Left hindlimb (tissue), 1 donor: ENCODE data around the gene DUSP22.

Source experiments
- DNase-seq: peaks from one replicate; pipeline ENCODE4 v3.0.0-alpha.2; 2018

Gene DUSP22

DNA sequence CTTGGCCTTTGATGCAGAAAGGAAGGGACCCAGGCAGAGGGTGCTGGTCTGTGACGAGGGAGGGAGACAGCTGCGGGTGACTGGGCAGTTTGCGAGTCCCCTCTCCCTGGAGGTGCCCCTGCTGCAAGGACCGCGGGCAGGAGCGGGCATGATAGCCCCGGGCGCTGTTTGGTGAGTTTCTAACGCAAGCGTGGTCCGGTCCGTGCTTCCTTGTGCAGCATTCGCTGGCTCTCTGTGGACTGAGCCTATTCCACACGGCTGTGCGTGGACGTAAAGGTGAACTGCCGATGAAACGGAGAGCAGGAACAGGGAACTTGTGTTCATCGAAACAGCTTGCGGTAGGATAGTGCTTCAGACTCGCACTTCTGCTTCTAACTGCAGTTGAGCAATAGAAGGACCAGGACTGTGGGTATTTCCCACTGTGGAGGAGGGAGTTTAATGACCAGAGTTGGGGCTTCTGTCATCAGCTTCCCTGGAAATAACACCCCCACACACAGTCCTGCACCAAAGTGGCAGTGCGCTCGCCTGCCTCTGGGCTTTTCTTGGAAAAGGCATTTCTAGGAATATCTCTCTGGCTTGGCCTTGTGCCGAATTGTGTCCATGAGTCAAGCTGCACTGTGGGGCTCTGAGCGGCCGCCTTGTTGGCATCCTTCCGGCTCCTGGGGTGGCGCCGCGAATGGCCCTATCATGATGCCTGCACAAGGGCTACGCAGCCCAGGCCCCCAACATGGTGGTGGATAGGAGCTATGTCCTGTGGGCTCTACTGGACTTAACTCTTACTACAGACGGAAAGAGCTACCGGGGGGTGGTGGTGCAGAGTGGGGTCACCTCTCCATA is 48.9 kb downstream of the DUSP22 start:
- no peak for DNase-seq

DNA sequence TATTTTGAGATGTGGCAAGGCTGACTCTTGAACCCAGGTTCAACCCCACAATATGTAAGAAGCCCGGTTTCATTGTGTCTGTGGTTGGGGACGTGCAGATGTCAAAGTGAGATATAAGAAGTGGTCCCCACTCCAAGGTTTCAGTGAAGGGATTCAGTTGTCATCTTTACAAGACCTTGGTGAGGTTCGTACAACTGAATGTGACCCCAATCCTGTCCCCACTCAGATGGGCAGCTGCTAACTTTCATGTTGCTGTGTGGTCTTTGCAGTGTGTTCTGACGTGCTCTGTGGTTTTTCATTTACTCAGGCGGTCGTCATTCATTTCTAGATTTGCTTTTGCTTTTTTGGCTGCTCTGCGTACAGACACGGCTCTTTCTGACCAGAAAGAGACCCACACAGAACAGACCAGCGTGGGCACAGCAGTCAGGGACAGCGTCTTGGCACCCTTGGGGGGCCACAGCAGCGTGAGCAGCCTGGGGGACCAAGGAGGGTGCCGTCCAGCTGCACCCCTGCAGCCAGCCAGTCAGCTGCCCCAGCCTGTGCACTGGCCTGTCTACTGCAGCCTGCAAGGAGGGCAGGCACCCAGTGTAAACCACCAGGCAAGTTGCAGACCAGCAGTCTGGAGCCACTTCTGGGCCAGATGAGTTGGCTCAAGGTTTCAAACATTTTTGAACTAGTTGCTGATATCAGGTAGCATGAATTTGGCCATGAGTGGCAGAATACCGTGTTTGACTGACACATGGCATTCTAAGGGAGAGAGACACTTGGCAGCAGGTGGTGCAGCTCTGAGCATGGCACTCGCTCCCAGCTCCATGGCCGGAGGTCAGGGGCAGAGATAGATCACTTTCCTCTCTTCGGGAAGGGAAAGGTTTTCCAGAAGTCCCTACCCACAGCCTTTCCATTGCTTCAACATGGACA is 49.9 kb downstream of the DUSP22 start:
- DNase-seq = no peak

DNA sequence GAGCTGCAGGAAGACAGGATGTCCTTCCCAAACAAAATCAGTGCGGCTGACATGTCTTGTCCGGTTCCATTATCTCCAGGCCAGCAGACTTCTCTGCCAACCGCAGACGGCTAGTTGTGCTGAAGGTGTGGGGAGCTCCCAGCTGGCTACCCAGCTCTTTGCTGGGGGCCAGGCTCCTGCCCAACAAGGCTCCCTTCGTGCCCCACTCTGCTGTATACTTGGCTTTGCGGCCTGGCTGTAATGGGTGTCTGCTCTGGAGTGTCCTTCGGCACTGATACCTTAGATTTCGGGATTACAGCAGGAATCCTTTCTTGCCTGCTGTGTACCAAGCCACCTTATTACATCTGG is 50.5 kb downstream of the DUSP22 start:
- DNase-seq = no peak

- no peak for DNase-seq
Observed at GRCh38 chr6:343226-343935, 51.1 kb downstream of the DUSP22 start.

DNA sequence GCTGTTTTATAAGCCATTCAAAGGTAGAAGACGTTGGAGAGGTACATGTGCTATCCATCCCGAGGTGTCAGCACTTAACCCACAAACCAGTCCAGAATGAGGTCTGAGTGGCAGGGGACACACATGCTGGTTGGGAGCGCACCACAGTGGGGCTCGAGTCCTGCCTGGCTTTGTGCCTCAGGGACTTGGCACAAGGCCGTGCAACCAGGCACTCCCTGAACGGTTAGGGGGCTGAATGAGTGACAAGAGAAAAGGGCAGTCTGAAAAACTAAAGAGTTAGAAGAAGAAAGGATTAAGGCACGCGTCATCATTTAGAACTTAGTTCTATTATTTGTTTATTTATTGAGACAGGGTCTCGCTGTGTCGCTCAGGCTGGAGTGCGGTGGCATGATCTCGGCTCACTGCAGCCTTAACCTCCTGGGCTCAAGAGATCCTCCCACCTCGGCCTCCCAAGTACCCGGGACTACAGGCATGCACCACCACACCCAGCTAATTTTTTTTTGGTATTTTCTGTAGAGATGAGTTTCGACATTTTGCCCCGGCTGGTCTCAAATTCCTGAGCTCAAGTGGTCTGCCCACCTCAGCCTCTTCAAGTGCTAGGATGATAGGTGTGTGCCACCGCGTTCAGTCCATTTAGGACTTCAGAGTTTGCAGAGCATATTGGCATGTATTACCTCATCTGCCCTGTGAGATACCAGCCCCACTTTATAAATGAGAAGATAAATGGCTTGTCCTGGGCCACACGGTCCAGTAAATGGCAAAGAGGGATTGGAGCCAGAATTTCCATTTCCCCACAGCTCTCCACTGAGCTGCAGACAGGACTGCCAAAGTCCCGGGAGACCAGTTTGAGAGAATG is 51.9 kb downstream of the DUSP22 start:
- DNase-seq = no peak

- no peak for DNase-seq
Observed at GRCh38 chr6:344816-345340, 52.6 kb downstream of the DUSP22 start.

DNA sequence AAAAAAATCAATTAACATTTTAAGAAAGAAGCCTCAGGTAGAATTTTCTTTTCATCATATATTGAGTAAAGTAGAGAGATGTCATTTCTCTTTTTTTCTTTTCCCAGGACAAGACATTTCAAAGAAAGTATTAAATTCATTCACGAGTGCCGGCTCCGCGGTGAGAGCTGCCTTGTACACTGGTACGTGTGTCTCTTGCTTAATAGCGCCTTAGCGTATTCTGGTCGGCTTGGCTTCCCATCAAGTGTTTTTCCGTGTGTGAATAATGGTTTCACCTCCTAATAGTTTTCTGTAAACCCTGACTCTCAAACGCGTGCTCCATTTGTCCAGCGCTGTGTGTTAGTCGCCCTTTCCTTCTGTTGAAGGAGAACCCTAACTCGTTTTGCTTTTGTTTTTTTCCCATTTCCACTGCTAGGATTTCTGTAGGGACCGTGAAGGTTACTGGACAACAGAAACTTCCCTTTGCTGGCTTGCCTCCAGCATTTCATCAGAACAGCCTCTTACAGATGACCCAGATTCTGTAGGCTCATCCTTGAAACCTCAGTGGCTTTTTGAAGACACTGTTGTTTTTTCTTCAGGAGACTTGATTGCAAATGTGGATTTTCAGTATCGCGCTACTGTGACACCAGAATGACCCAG is 53.6 kb downstream of the DUSP22 start:
- DNase-seq = no peak

GRCh38 chr6:346386-347030 is 54.2 kb downstream of the DUSP22 start:
- no peak for DNase-seq

GRCh38 chr6:347232-347631 is 54.9 kb downstream of the DUSP22 start:
- no peak for DNase-seq

DNA sequence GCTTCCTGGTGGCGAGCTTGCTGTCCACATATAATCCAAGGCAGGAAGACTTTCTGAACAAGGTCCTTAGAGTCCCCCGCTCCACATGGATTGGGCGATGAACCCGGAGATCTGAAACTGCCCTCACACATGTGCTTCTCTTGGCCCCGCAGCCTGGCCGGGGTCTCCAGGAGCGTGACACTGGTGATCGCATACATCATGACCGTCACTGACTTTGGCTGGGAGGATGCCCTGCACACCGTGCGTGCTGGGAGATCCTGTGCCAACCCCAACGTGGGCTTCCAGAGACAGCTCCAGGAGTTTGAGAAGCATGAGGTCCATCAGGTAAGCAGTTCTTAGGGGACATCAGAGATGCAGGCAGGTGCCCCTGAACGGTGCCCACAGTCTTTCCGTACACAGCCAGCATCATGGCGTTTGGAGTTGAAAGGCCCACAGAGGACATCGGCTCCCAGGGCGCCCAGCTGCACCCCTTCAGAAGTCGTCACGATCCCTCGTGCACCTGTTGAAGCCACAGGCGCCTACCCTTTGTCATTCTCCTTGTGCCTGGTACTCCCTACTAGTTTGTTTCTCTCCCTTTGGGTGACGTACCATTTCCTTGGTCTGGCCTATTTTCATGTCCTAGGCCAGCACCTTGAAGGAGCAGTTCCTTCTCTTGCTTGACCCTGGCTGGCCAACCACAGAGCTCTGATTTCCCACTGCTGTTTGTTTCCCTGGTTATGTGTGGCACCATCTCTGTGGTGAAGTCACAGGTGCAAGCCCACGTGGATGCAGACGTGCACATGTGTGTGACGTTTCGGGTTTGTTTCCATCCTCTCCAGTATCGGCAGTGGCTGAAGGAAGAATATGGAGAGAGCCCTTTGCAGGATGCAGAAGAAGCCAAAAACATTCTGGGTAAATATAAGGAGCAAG is 55.9 kb downstream of the DUSP22 start:
- no peak for DNase-seq

DNA sequence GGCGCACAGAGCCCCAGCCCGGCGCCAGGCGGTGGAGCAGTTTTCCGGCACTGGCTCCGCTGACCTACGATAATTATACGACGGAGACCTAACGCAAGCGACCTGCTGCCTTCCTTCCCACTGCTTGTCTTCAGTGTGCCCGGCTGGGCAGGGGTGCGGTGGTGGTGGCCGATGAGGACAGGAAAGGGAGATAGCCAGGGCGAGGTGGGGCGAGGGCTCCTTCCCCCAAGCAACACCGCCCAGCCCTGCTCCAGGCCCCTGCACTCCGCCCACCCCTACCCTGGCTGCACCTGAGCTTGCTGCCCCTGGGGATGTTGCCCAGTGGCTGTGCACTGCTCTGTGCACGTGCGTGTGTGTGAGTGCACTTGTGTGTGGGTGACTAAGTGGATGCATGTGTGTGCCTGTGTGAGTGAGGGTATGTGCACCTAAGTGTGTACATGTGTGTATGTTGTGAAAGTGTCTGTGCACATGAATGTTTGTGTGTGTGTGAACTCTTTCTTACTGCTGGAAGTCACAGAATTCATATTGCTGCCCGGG is 56.6 kb downstream of the DUSP22 start:
- no peak for DNase-seq

GRCh38 chr6:349491-349921 is 57.2 kb downstream of the DUSP22 start:
- DNase-seq = no peak

GRCh38 chr6:350371-350770 is 58.1 kb downstream of the DUSP22 start:
- DNase-seq = no peak

DNA sequence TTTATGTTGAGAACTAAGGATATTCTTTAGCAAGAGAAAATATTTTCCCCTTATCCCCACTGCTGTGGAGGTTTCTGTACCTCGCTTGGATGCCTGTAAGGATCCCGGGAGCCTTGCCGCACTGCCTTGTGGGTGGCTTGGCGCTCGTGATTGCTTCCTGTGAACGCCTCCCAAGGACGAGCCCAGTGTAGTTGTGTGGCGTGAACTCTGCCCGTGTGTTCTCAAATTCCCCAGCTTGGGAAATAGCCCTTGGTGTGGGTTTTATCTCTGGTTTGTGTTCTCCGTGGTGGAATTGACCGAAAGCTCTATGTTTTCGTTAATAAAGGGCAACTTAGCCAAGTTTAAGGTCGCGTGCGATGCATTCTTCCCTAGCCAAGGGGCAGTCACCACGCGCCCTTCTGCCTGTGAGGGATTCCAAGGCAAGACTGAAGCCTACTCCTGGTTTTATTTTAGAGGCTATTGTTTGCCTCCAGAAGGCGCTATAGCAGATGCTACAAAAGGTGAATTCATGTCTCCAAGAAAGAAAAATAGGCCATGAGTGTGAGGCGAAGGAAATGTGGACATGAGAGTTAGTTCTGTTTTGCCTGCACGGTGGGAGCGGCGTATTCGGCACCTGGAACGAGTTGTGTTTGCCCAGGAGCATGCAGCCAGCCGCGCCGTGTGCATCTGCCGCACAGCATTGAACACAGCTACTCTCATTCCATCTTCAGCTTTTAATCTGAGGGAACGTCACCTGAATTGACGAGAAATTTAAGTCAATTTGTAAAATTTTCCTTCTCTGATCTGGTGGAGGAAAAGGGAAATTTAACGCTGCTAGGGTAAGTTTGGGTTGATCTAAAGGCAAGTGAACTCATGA is 59.0 kb downstream of the DUSP22 start:
- no peak for DNase-seq

DNA sequence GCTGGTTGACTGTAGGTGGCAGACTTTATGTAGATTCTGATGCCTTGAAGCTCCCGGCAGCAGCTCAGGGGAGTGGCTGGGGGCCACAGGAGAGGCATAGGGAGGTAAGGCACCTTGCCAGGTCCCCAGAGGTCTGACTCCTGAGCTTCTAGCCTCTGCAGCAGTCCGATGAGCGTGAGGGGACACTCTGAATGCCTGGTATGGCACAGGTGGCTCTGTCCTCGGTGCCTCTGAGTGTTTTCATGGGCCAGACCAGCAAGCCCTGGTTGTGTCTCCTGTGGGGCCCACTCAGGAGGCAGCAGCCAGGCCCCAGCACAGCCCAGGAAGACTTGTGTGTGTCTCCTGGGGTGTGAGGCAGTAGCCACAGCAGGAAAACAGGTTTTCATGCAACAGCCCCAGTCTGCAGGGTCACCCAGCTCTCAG is 59.6 kb downstream of the DUSP22 start:
- no peak for DNase-seq

DNA sequence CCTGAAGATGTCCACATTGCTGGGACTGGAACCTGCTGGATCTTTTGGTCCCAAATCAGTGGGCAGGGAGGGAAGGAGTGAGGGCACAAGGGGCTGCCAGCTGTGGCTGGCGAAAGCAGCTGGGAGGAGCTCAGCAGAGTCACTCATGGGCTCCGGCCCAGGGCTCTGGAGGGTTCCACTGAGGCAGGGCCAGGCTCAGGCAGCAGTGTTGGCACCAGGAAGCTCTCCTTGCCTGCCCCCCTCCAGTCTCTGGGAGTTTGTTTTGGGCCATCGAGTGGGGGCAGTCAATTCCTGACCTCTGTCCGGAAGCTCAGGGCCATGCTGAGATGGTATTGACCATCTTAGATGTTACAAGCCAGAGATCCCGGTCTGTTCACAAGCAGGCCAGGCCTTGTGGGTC is 60.2 kb downstream of the DUSP22 start:
- no peak for DNase-seq

GRCh38 chr6:352896-353470 is 60.7 kb downstream of the DUSP22 start:
- no peak for DNase-seq
